ENCODE measurements around the gene CLUH.
A peak's percentile ranks its signal among the peaks of the same experiment; 100 is the strongest.

The CLUH gene

GRCh38 chr17:2721603-2722002 lies 10.0 kb upstream of the CLUH start:
- no peak overlapping the region for H3K4me3 ChIP-seq (ENCODE audit: low read length)
- peak; percentile 46 for DNase-seq (ENCODE audit: low read depth)
- TF ChIP-seq, protein P1, sequence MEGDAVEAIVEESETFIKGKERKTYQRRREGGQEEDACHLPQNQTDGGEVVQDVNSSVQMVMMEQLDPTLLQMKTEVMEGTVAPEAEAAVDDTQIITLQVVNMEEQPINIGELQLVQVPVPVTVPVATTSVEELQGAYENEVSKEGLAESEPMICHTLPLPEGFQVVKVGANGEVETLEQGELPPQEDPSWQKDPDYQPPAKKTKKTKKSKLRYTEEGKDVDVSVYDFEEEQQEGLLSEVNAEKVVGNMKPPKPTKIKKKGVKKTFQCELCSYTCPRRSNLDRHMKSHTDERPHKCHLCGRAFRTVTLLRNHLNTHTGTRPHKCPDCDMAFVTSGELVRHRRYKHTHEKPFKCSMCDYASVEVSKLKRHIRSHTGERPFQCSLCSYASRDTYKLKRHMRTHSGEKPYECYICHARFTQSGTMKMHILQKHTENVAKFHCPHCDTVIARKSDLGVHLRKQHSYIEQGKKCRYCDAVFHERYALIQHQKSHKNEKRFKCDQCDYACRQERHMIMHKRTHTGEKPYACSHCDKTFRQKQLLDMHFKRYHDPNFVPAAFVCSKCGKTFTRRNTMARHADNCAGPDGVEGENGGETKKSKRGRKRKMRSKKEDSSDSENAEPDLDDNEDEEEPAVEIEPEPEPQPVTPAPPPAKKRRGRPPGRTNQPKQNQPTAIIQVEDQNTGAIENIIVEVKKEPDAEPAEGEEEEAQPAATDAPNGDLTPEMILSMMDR (IDR thresholded peaks at IDR 0.05; ENCODE audit: insufficient read depth, low read depth, low read length, missing control alignments): no peak

DNA sequence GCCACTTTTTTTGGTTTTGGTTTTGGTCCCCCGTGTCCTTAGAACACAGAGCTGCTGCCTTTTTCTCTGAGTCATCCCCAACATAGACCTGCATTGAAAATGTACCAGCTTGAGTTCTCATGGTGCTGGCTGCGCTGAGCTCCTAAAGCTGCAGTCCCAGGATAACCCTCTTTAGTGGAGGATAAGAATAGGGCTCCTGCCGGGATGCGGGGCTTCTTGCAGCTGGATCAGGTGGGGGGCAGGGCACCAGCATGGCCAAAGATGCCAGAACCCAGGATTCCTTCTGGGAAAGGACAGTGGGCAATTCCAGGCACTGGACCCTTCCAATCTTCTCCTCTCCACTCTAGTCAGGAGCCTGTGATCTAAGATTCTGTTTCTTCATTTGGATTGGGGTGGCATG lies 8.3 kb upstream of the CLUH start:
- H3K4me3 ChIP-seq (ENCODE audit: low read length): no peak overlapping the region
- no peak for DNase-seq (ENCODE audit: low read depth)
- TF ChIP-seq, protein P1 (IDR thresholded peaks at IDR 0.05; ENCODE audit: insufficient read depth, low read depth, low read length, missing control alignments): no peak

DNA sequence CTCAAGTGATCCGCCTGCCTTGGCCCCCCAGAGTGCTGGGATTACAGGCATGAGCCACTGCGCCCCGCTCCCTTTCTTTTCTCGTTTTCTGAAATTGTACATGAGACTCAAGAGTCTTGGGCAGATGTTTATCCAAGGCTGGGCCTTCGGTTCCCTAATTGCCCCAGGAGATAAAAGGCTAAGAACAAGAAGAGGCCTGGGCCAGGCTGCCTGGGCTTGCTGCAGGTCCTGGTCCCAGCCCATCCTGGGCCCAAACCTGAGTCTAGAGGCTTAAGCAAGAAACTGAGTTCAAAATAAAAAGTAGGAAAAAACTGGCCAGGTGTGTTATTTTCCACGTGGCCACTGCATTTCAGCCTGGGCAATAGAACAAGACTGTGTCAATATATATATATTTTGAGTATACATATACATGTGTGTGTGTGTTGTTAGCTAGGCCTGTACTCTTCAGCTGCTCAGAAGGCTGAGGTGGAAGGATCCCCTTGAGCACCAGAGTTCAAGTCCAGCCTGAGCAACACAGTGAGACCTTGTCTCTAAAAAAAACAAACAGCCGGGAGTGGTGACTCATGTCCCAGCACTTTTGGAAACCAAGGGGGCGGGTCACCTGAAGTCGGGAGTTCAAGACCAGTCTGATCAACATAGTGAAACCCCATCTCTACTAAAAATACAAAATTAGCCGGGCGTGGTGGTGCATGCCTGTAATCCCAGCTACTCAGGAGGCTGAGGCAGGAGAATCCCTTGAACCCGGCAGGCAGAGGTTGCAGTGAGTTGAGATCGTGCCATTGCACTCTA lies 6.8 kb upstream of the CLUH start:
- peak; percentile 54 for DNase-seq (ENCODE audit: low read depth)
- no peak overlapping the region for H3K4me3 ChIP-seq (ENCODE audit: low read length)
- TF ChIP-seq, protein P1 (IDR thresholded peaks at IDR 0.05; ENCODE audit: insufficient read depth, low read depth, low read length, missing control alignments): no peak

- no peak overlapping the region for H3K4me3 ChIP-seq (ENCODE audit: low read length)
- DNase-seq (ENCODE audit: low read depth): no peak
- TF ChIP-seq, protein P1 (IDR thresholded peaks at IDR 0.05; ENCODE audit: insufficient read depth, low read depth, low read length, missing control alignments): no peak
Observed at GRCh38 chr17:2716649-2717048, 5.1 kb upstream of the CLUH start.

GRCh38 chr17:2713881-2714280 lies 2.3 kb upstream of the CLUH start:
- no peak overlapping the region for H3K4me3 ChIP-seq (ENCODE audit: low read length)
- no peak for DNase-seq (ENCODE audit: low read depth)
- TF ChIP-seq, protein P1 (IDR thresholded peaks at IDR 0.05; ENCODE audit: insufficient read depth, low read depth, low read length, missing control alignments): no peak

- TF ChIP-seq, protein P1 (IDR thresholded peaks at IDR 0.05; ENCODE audit: insufficient read depth, low read depth, low read length, missing control alignments): no peak
- H3K4me3 ChIP-seq (ENCODE audit: low read length): peak overlapping the region; percentile 90
- no peak for DNase-seq (ENCODE audit: low read depth)
Observed at GRCh38 chr17:2712300-2713043, 908 bp upstream of the CLUH start.
